Heart right ventricle (tissue), 16 donors: ENCODE results near the gene ATP2B2. TPM values are rescaled to one million over a fixed set of nuclear protein-coding genes. Genes with fewer than 3 reads are reported as not detected.
A peak's percentile ranks its signal among the peaks of the same experiment; 100 is the strongest.

Experiments
- ATAC-seq, 8 donors: fragments of 200-7000 bp; cut with Tn5 transposase; one replicate each; pipeline ENCODE4 v1.9.1; 2020; ENCODE audit warnings: mild to moderate bottlenecking in 8 of 8, moderate library complexity in 8 of 8, moderate number of reproducible peaks in 1 of 8
- DNase-seq, 2 donors: peaks; one replicate each; pipeline ENCODE4 v3.0.0-alpha.2; 2020
- H3K27ac ChIP-seq, 10 donors: fragments of 200-600 bp; sonication (generic) in 2 of 10; one replicate each; pipeline versions ENCODE4 v1.5.0 to v1.8.0; 2020 to 2022; ENCODE audit warnings: mild to moderate bottlenecking in 3 of 10
- H3K27me3 ChIP-seq, 7 donors: fragments of 200-600 bp; one replicate each; pipeline ENCODE4 v1.8.0; 2021 to 2022; ENCODE audit warnings: mild to moderate bottlenecking in 2 of 7
- H3K36me3 ChIP-seq, 9 donors: fragments of 200-600 bp; sonication (generic) in 1 of 9; one replicate each; pipeline versions ENCODE4 v1.5.0 to v1.8.0; 2020 to 2022; ENCODE audit warnings: mild to moderate bottlenecking in 2 of 9
- H3K4me1 ChIP-seq, 9 donors: fragments of 200-600 bp; sonication (generic) in 1 of 9; one replicate each; pipeline versions ENCODE4 v1.5.0 to v1.8.0; 2020 to 2022; ENCODE audit warnings: mild to moderate bottlenecking in 4 of 9
- H3K4me3 ChIP-seq, 10 donors: fragments of 200-600 bp; sonication (generic) in 2 of 10; one replicate each; pipeline versions ENCODE4 v1.5.0 to v1.8.0; 2020 to 2022; ENCODE audit warnings: mild to moderate bottlenecking in 7 of 10, moderate library complexity in 2 of 10
- H3K9me3 ChIP-seq, 11 donors: fragments of 200-600 bp in 10 of 11; sonication (generic) in 2 of 11; one replicate each; pipeline versions ENCODE4 v1.5.0 to v1.8.0; 2013 to 2022; ENCODE audit warnings: mild to moderate bottlenecking in 2 of 11, control low read depth in 1 of 11, moderate library complexity in 1 of 11
- WGBS, 2 donors: extraction: QIAGEN DNeasy Blood & Tissue Kit; methylation state at CpG; one replicate each; pipeline ENCODE4 v1.1.7; 2013; ENCODE audit warnings: inconsistent platforms in 1 of 2; 5-methylcytosine and 5-hydroxymethylcytosine counted together
- intact Hi-C, 10 donors: fragments of 100-400 bp; cut with DNase I; formaldehyde crosslinking; loops; one replicate each; pipeline versions ENCODE4 v1.11.1 to v1.14.2; 2022
- polyA plus RNA-seq, 2 donors: library from polyadenylated mRNA; stranded (reverse); fragments of 200-250 nt; gene quantifications; one replicate each; pipeline ENCODE4 v1.2.3, GENCODE V29; 2013
- total RNA-seq, 10 donors: library from RNA; stranded (reverse); fragmentation: NEBNext Ultra II Directional in 3 of 10; extraction: Animal tissue kit (Norgen Biotek cat#: 25700) in 3 of 10; gene quantifications; one replicate each; pipeline versions ENCODE4 v1.2.1 to v1.2.4, GENCODE V29; 2021 to 2023
- TF ChIP-seq, protein P1 (sequence below), 9 donors: fragments of 200-600 bp; sonication (generic) in 2 of 9; IDR thresholded peaks; one replicate each; pipeline versions ENCODE4 v1.5.0 to v1.8.0; 2021 to 2022; ENCODE audit warnings: antibody characterized with exemption in 9 of 9, mild to moderate bottlenecking in 5 of 9, moderate library complexity in 1 of 9
- donor health status: Arrhythmogenic right ventricular cardiomyopathy.
- donor health status: ischemic (EF 13 %, LVEDD 7.1; RV severe dilation, severe dysfunction).
- donor health status: healthy with polysubstance abuse.
- donor health status: DM: no; HTN: yes; CAD: no.
- donor health status: DM: no; HTN: no; CAD: no.
- donor health status: ischemic (EF 25% LVEDD 6.9; RV normal size, moderate dysfunction).
- donor health status: ischemic (EF 25% LVEDD 5.7; RV mildly dilated, moderate dysfunction).
- donor health status: healthy.
- donor health status: DM: yes; HTN: yes; CAD: no.
- donor health status: Ischemic cardiomyopathy.
- donor health status: ischemic (EF 35%, LVEDD 5.7; RV mildly dilated, moderate dysfunction).
- donor health status: nonischemic (EF 11% LVEDD 7.7; RV severe dilation, severe dysfunction).
- donor health status: DM: yes; HTN: yes; CAD: no.
- donor health status: PGD.
- donor health status: ischemic (EF 29% LVEDD 5.4; RV normal size, mild dysfunction).
- donor health status: nonischemic (EF 23%, LVEDD 6.1; RV moderate dilation, normal function).

Gene ATP2B2
- total and polyA plus RNA-seq, 12 donors = under 0.01 to 0.30 (median 0.11) TPM; not detected in 4

DNA sequence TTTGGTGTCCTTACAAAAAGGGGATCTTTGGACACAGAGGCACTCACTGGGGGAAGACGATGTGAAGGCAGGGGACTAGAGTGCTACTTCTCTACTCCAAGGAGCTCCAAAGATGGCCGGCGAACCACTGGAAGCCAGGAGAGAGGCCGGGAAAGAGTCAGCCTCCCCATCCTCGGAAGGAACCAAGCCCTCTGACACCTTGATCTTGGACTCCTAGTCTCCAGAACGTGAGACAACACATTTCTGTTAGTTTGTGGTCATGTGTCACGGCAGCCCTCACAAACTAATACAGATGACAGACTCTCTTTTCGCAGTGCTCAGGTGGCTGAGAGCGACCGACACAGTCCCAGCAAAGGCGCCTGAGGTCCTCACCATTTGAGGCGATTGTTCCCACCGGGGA lies 24.4 kb upstream of the ATP2B2 start:
- H3K4me1 ChIP-seq = no peaks in the 10 kb centered on the region
- H3K36me3 ChIP-seq = no peaks in the 10 kb centered on the region
- no peak for ATAC-seq
- intact Hi-C loops = no loop called here
- no peak overlapping the region for H3K4me3 ChIP-seq
- 83 to 85% methylated on average over 13 of the region's 13 CpGs for WGBS, 2 donors
- H3K27ac ChIP-seq = no peak overlapping the region
- TF ChIP-seq, protein P1, sequence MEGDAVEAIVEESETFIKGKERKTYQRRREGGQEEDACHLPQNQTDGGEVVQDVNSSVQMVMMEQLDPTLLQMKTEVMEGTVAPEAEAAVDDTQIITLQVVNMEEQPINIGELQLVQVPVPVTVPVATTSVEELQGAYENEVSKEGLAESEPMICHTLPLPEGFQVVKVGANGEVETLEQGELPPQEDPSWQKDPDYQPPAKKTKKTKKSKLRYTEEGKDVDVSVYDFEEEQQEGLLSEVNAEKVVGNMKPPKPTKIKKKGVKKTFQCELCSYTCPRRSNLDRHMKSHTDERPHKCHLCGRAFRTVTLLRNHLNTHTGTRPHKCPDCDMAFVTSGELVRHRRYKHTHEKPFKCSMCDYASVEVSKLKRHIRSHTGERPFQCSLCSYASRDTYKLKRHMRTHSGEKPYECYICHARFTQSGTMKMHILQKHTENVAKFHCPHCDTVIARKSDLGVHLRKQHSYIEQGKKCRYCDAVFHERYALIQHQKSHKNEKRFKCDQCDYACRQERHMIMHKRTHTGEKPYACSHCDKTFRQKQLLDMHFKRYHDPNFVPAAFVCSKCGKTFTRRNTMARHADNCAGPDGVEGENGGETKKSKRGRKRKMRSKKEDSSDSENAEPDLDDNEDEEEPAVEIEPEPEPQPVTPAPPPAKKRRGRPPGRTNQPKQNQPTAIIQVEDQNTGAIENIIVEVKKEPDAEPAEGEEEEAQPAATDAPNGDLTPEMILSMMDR (IDR thresholded peaks at IDR 0.05) = no peak
- no peaks in the 10 kb centered on the region for H3K9me3 ChIP-seq
- peaks cover 0 to 44% (median 9%) of the 10 kb centered on the region in 7 donors for H3K27me3 ChIP-seq
- no peak for DNase-seq

DNA sequence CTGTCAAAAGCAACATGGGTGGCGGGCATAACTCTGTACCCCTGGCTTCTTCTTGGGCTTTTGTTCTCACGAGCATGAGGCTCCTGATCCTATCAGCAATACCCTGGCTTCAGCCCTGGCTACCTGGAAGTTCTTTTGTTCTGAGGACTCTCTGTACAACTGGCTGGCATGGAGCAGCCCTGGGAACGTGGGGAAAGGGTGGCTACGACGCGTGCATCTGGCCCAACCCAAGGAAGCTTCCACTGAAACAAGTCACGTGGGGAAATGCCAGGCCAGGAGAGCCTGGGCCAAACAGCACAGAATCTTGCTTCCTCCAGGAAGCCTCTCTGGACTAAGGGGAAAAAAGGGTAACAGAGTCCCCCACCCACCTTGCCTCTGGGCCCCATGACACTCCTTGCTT lies 22.7 kb upstream of the ATP2B2 start:
- DNase-seq = no peak
- Histone ChIP-seq H3K27ac (no peak overlapping the region), H3K27me3 (peaks cover 0 to 43% (median 23%) of the 10 kb centered on the region in 7 donors), H3K36me3 (no peaks in the 10 kb centered on the region), H3K4me3 (no peak overlapping the region), H3K9me3 (no peaks in the 10 kb centered on the region), H3K4me1 (no peaks in the 10 kb centered on the region)
- intact Hi-C loops = no loop called here
- WGBS, 2 donors = 73 to 81% methylated on average over 7 of the region's 7 CpGs
- ATAC-seq = no peak
- TF ChIP-seq, protein P1 (IDR thresholded peaks at IDR 0.05) = no peak

DNA sequence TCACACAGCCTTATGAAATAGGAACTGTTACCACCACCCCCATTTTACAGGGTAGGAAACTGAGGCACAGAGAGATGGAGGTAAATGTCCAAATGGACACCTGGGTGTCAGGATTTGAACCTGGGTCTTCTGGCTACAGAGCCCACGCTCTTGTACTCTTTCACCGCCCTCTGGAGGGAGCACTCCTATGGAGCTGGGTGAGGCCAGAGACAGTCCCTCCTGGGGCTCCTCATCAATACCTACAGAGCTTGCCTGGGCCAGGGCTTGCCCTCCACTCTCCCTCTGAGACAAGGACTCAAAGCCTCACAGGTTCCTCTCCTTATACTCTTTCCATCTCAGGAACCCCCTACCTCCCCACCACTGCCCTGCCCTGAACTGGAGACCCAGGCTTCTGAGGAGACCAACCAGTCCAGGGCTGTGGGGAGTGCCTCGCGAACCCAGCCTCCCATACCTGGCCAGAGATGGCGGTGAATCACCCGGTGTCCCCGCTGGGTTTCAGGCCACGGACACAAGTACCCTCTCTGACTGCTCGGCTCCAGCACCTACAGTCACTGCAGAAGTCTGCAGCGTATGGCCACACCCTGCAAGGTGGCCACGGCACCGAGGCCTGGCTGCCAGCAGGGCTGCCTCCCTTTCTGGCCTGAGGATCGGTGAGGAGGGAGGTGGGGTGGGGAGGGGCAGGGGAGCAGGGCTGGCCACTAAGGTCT lies 22.1 kb upstream of the ATP2B2 start:
- H3K9me3 ChIP-seq = no peaks in the 10 kb centered on the region
- ATAC-seq (peak in 1 of 8 donors; percentile 22), DNase-seq (no peak)
- intact Hi-C loops = no loop called here
- no peak overlapping the region for H3K27ac ChIP-seq
- H3K4me3 ChIP-seq = no peak overlapping the region
- H3K4me1 ChIP-seq = no peaks in the 10 kb centered on the region
- TF ChIP-seq, protein P1 (IDR thresholded peaks at IDR 0.05) = no peak
- 81 to 85% methylated on average over 13 of the region's 13 CpGs for WGBS, 2 donors
- H3K27me3 ChIP-seq = peaks cover 0 to 45% (median 26%) of the 10 kb centered on the region in 7 donors
- H3K36me3 ChIP-seq = no peaks in the 10 kb centered on the region

DNA sequence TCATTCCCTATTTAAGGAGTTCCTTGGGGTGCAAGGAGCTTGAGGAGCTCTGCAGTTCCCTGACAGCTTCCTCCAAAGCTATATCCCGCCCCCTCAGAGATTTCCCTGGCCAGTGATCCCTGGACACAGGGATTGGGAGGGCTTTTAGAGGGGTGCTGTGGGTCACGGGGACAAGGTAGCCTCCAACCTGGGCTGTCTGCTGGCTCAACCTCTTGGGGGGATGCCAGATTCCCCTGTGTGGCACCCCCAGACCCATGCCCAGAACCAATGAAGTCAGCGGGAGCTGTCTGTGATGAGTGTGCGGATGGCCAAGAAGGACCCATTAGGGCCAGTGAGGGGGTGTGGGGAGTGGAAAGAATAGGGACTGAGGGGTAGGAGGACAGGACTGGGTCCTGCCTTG lies 21.0 kb upstream of the ATP2B2 start:
- Histone ChIP-seq H3K27ac (no peak overlapping the region), H3K9me3 (no peaks in the 10 kb centered on the region), H3K27me3 (peaks cover 0 to 50% (median 26%) of the 10 kb centered on the region in 7 donors), H3K4me3 (no peak overlapping the region), H3K4me1 (no peaks in the 10 kb centered on the region), H3K36me3 (no peaks in the 10 kb centered on the region)
- intact Hi-C loops = no loop called here
- WGBS, 2 donors = 85 to 88% methylated on average over 4 of the region's 4 CpGs
- TF ChIP-seq, protein P1 (IDR thresholded peaks at IDR 0.05) = no peak
- DNase-seq (no peak), ATAC-seq (no peak)
